ENCODE data around the gene CCL8. TPM values are rescaled to one million over a fixed set of nuclear protein-coding genes. Genes with fewer than 3 reads are reported as not detected.

Gene CCL8
- total RNA-seq, 1 experiment from 2014 or later = not detected

DNA sequence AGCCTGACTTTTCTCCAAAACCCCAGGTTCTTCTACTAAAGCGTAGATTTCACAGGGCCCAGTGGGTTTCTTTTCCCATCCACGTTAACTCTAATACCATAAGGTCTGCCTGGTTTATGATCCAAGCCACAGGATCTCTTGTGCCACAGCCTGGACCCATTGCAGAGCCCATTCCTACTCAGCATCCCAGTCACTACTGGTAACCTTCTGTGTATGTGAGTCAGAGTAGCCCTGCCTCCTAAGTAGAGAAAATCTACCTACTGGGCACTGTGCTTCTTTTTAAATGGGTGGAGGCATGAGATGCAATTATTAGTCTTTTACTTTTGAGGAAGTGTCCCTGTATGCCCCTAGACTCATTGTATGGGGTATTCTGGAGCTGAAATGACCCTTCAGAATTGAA lies 20.2 kb upstream of the CCL8 start:
- Histone ChIP-seq H3K36me3 (ENCODE audit: insufficient read depth, low read length, poor library complexity, severe bottlenecking) (no peaks in the 10 kb centered on the region), H3K27me3 (replicated peaks; ENCODE audit: insufficient read depth, low read depth, low read length, poor library complexity) (no peaks in the 10 kb centered on the region), H3K9me3 (ENCODE audit: low read depth, low read length, poor library complexity, severe bottlenecking) (no peaks in the 10 kb centered on the region), H3K4me1 (ENCODE audit: insufficient read depth, low read length, poor library complexity, severe bottlenecking) (no peaks in the 10 kb centered on the region), H3K27ac (ENCODE audit: low read depth, low read length, poor library complexity, severe bottlenecking) (no peak overlapping the region), H3K4me3 (ENCODE audit: low read depth, low read length, poor library complexity, severe bottlenecking) (no peak overlapping the region)
- no peak for DNase-seq (ENCODE audit: low spot score)
- TF ChIP-seq EZH2 (IDR thresholded peaks at IDR 0.05; ENCODE audit: borderline replicate concordance, low read depth, low read length, poor library complexity, severe bottlenecking) = no peak
- TF ChIP-seq, protein P1, sequence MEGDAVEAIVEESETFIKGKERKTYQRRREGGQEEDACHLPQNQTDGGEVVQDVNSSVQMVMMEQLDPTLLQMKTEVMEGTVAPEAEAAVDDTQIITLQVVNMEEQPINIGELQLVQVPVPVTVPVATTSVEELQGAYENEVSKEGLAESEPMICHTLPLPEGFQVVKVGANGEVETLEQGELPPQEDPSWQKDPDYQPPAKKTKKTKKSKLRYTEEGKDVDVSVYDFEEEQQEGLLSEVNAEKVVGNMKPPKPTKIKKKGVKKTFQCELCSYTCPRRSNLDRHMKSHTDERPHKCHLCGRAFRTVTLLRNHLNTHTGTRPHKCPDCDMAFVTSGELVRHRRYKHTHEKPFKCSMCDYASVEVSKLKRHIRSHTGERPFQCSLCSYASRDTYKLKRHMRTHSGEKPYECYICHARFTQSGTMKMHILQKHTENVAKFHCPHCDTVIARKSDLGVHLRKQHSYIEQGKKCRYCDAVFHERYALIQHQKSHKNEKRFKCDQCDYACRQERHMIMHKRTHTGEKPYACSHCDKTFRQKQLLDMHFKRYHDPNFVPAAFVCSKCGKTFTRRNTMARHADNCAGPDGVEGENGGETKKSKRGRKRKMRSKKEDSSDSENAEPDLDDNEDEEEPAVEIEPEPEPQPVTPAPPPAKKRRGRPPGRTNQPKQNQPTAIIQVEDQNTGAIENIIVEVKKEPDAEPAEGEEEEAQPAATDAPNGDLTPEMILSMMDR (conservative IDR thresholded peaks at IDR 0.05; ENCODE audit: low read depth, low read length) = no peak
- ChIA-PET CTCF (interaction anchor here (0.6 kb wide), 1 partner anchor 12 kb away, joined by 3 read pairs; no protein-coding TSS in a partner anchor), POLR2A (ENCODE audit: low non-redundant PET) (no interaction called here)
- BruUV-seq (replicated peaks) = no TSS peak
- intact Hi-C loops (cut with micrococcal nuclease; ENCODE audit: unreplicated experiment) = no loop called here

DNA sequence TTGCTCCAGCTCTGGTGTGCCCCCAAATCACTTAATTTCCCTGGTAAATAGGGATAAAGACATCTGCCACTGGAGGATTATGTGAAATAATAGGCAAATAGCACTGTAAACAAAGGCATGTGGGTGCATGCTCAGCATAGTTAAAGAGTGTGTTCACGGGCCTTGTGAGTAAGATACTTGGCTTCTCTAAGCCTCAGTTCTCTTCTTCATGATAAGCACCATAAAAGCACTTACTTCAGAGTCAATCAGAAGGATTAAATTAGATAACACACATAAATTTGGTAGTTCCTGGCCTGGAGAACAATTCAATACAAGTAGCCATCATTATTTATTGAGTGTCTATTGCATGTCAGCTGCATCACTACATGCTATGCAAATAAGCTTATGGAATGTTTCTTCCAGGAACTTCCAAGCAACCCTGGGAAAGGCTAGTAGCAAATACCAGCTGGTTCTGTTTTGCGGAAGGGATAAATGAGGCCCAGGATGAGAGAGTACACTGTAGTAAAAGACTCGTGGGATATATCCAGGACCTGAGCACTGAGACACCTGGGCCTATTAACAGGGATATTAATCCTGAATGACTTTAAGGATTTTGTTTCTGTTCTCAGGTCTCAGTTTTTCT lies 19.2 kb upstream of the CCL8 start:
- TF ChIP-seq, protein P1 (conservative IDR thresholded peaks at IDR 0.05; ENCODE audit: low read depth, low read length) = no peak
- no peak for TF ChIP-seq EZH2 (IDR thresholded peaks at IDR 0.05; ENCODE audit: borderline replicate concordance, low read depth, low read length, poor library complexity, severe bottlenecking)
- no peak for DNase-seq (ENCODE audit: low spot score)
- POLR2A ChIA-PET (ENCODE audit: low non-redundant PET) = no interaction called here
- Histone ChIP-seq H3K4me1 (ENCODE audit: insufficient read depth, low read length, poor library complexity, severe bottlenecking) (no peaks in the 10 kb centered on the region), H3K4me3 (ENCODE audit: low read depth, low read length, poor library complexity, severe bottlenecking) (no peak overlapping the region), H3K27me3 (replicated peaks; ENCODE audit: insufficient read depth, low read depth, low read length, poor library complexity) (no peaks in the 10 kb centered on the region), H3K9me3 (ENCODE audit: low read depth, low read length, poor library complexity, severe bottlenecking) (no peaks in the 10 kb centered on the region), H3K27ac (ENCODE audit: low read depth, low read length, poor library complexity, severe bottlenecking) (no peak overlapping the region), H3K36me3 (ENCODE audit: insufficient read depth, low read length, poor library complexity, severe bottlenecking) (no peaks in the 10 kb centered on the region)
- no TSS peak for BruUV-seq (replicated peaks)
- CTCF ChIA-PET = no interaction called here
- intact Hi-C loops (cut with micrococcal nuclease; ENCODE audit: unreplicated experiment) = no loop called here

- no peak overlapping the region for H3K4me3 ChIP-seq (ENCODE audit: low read depth, low read length, poor library complexity, severe bottlenecking)
- POLR2A ChIA-PET (ENCODE audit: low non-redundant PET) = no interaction called here
- no peak overlapping the region for H3K27ac ChIP-seq (ENCODE audit: low read depth, low read length, poor library complexity, severe bottlenecking)
- TF ChIP-seq, protein P1 (conservative IDR thresholded peaks at IDR 0.05; ENCODE audit: low read depth, low read length) = no peak
- TF ChIP-seq EZH2 (IDR thresholded peaks at IDR 0.05; ENCODE audit: borderline replicate concordance, low read depth, low read length, poor library complexity, severe bottlenecking) = no peak
- intact Hi-C loops (cut with micrococcal nuclease; ENCODE audit: unreplicated experiment) = no loop called here
- DNase-seq (ENCODE audit: low spot score) = no peak
- H3K27me3 ChIP-seq (replicated peaks; ENCODE audit: insufficient read depth, low read depth, low read length, poor library complexity) = no peaks in the 10 kb centered on the region
- no peaks in the 10 kb centered on the region for H3K9me3 ChIP-seq (ENCODE audit: low read depth, low read length, poor library complexity, severe bottlenecking)
- H3K4me1 ChIP-seq (ENCODE audit: insufficient read depth, low read length, poor library complexity, severe bottlenecking) = no peaks in the 10 kb centered on the region
- no peaks in the 10 kb centered on the region for H3K36me3 ChIP-seq (ENCODE audit: insufficient read depth, low read length, poor library complexity, severe bottlenecking)
- CTCF ChIA-PET = no interaction called here
- no TSS peak for BruUV-seq (replicated peaks)
These were observed 18.4 kb upstream of the CCL8 start for GRCh38 chr17:34300652-34301370.
